HG03469 (cell line): ENCODE measurements around the gene DNAJB1.

Source experiments
- ATAC-seq: cut with Tn5 transposase; IDR thresholded peaks from one replicate; pipeline ENCODE4 v1.9.1; 2021; ENCODE audit warnings: mild to moderate bottlenecking, moderate library complexity, moderate number of reproducible peaks; ENCODE audit not compliant: unreplicated experiment

DNAJB1 gene

DNA sequence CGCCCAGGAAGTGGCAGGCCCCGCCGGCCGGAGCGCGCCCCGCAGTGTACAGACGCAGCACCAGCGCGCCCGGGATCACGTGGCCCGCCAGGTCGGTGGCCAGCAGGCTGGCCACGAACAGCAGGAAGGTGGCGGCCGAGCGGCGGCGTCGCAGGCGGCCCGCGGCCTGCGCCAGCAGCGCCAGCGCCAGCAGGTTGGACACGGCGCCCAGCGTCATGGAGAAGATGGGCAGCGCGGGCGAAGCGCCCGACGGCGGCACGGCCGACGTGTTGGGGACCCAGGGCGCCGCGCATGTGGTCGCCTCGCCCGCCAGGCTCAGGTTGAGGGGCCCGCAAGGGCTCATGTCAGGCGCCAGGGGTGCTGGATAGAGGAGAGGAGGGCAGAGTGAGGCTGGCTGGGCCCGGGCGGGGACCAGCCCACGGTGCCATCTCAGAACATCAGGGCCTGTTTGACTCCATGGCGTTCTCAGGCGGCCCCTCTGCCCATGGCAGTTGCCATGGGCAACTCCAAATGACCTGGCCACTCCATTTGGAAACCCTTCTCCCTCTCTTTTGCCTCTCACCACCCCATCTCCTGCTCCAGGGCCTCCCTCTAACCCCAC, 44.1 kb downstream of the DNAJB1 start:
- no peak for ATAC-seq

DNA sequence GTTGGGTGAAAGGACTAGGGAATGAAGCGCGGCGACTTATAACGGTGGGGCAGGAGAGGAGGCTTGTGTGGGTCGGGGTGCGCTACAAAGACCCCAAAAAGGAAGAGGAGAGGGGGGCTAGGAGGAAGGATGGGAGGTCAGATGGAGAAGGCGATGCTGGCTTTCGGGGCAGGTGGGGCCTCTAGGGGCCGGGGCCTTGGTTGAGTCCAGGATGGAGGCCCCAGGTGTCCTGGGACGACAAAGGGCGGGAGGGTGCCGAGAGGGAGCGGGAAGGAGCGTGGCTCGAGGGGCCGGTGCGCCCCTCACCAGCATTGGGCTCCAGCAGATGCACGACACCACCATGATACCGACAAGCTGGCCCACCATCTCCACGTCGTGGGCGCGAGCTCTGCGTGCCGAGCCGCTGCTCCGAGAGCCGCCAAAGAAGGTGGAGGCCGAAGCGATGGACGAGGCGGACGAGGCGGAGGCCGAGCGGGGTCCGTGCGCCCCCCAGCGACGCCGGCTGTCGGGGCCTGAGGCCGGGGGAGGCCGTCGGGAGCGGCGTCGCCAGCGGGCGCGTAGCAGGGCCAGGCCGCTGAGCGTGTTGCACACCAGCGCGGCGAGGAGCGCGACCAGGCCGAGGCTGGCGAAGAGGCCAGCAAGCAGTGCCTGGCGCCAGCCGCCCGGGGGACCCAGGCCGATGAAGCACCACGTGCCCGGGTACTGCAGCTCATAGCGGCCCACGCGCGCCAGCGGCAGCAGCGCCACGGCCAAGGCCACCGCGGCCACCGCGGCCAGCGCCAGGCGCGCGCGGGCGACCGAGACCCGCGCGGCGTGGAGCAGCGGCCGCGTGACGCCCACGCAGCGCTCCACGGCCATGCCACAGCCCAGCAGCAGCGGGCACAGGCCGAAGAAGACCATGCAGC, 44.9 kb downstream of the DNAJB1 start:
- no peak for ATAC-seq

GRCh38 chr19:14472202-14472938, 45.8 kb downstream of the DNAJB1 start:
- ATAC-seq: no peak

DNA sequence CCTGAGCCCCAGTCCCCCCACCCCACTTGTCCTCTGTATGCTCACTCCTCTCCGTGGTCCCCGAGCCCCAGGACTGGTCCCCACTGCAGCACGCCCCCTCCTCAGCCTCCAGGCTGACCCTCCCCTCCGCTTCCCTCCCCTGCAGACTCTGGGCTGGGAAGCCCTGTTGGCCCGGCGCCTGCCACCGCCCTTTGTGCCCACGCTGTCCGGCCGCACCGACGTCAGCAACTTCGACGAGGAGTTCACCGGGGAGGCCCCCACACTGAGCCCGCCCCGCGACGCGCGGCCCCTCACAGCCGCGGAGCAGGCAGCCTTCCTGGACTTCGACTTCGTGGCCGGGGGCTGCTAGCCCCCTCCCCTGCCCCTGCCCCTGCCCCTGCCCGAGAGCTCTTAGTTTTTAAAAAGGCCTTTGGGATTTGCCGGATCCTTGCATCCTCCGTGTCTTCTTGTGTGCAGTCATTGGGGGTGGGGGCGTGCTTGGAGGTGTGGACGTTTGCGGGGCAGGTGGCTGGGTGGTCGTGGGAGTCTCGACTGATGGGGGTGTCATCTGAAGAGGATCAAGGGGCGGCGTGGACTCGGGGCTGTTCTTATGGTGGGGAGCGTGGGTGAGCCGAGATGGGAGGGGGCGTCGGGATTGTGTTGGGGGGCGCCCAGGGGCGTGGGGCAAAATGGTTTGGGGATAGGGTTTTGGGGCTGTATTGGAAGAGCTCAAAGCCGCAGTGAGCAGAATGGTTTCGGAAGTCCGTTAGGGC, 46.6 kb downstream of the DNAJB1 start:
- ATAC-seq: no peak

GRCh38 chr19:14470031-14470876, 47.9 kb downstream of the DNAJB1 start:
- no peak for ATAC-seq

DNA sequence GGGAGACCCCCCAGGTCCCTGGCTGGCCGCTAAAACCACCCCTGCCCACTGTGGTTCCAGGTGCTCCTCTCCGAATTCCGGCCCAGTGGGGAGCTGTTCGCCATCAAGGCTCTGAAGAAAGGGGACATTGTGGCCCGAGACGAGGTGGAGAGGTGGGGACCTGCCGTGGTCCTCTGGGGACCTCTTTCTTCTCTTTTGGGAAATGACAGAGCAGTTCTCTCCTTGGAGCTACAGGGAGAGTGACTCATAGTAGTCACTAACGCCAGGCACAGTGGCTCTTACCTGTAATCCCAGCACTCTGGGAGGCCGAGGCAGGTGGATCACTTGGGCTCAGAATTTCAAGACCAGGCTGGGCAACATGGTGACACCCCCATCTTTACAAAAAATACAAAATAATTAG, 50.4 kb downstream of the DNAJB1 start:
- no peak for ATAC-seq

DNA sequence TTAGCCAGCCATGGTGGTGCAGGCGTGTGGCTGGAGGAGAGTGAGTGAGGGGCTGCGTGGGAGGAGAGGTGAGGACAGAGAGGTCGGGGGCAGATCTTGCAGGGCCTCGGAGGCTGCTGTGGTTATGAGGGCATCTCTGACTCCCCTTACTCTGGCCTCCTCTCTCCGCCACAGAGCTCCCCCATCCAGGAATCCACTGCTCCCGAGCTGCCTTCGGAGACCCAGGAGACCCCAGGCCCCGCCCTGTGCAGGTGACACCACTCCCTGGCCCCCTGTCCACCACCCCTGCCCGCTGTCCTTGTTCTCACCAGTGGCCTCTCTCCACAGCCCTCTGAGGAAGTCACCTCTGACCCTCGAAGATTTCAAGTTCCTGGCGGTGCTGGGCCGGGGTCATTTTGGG, 50.8 kb downstream of the DNAJB1 start:
- no peak for ATAC-seq
